Mesothelial cell of epicardium (in vitro differentiated cells): ENCODE results near the gene HOXB1. TPM values are rescaled to one million over a fixed set of nuclear protein-coding genes. Genes with fewer than 3 reads are reported as not detected.

Experiments used
- DNase-seq, 2 experiments: peaks; one replicate each; pipeline ENCODE4 v3.0.0; 2021; ENCODE audit warnings: low spot score in 2 of 2; ENCODE audit not compliant: unreplicated experiment in 2 of 2
- H3K27ac Mint-ChIP-seq: 2 replicates; pipeline ENCODE4 v1.8.0; 2021; ENCODE audit warnings: mixed read lengths
- H3K27me3 Mint-ChIP-seq: 2 replicates; pipeline ENCODE4 v1.8.0; 2021; ENCODE audit warnings: low read depth, mixed read lengths
- H3K36me3 Mint-ChIP-seq: 2 replicates; pipeline ENCODE4 v1.8.0; 2021; ENCODE audit warnings: mixed read lengths
- H3K4me1 Mint-ChIP-seq: 2 replicates; pipeline ENCODE4 v1.8.0; 2021; ENCODE audit warnings: mixed read lengths
- H3K4me3 Mint-ChIP-seq: 2 replicates; pipeline ENCODE4 v1.8.0; 2021; ENCODE audit warnings: mild to moderate bottlenecking, moderate library complexity, mixed read lengths
- H3K9me3 Mint-ChIP-seq: 2 replicates; pipeline ENCODE4 v1.8.0; 2021; ENCODE audit warnings: mixed read lengths
- total RNA-seq: library from RNA; stranded (reverse); gene quantifications from 3 replicates; pipeline ENCODE4 v1.2.1, GENCODE V29; 2021
- TF ChIP-seq, protein P1 (sequence below): fragments of 200-600 bp; sonication (generic); IDR thresholded peaks from one replicate; pipeline ENCODE4 v1.5.0; 2021; ENCODE audit warnings: antibody characterized with exemption; ENCODE audit not compliant: unreplicated experiment

The HOXB1 gene
- total RNA-seq, 1 donor from 2014 or later, result 0.25 TPM

DNA sequence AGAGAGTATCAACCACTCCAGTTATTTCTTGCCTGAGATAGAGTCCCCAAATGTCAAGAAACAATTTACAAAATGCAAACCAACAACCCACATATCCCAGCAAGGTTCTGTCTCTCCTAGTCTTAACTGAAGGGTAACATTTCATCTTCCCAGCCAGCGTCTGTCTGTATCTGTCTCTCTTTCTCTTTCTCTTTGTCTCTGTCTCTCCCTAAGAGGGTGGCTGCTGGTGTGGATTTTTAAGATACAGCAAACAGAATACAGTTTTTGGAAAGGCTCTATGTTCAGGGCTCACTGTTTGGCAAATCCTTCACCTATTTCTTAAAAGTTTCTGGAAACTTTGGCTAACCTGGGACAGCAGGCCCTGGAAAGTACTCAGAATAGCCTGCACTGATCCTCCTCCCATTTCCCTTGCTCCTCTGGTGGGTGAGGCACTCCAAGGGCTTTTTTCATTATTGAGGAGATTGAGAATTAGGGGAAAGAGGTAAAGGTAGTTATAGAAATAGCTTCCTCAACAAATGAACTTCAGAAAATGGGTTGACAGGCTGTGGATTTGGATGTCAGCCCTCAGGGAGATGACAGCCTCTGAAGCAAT lies 41.1 kb upstream of the HOXB1 start:
- Mint-ChIP-seq H3K4me1 (peaks cover 76% of the 10 kb centered on the region), H3K27me3 (no peaks in the 10 kb centered on the region), H3K36me3 (peaks cover 23% of the 10 kb centered on the region), H3K27ac (no peak overlapping the region), H3K4me3 (no peak overlapping the region), H3K9me3 (no peaks in the 10 kb centered on the region)
- TF ChIP-seq, protein P1, sequence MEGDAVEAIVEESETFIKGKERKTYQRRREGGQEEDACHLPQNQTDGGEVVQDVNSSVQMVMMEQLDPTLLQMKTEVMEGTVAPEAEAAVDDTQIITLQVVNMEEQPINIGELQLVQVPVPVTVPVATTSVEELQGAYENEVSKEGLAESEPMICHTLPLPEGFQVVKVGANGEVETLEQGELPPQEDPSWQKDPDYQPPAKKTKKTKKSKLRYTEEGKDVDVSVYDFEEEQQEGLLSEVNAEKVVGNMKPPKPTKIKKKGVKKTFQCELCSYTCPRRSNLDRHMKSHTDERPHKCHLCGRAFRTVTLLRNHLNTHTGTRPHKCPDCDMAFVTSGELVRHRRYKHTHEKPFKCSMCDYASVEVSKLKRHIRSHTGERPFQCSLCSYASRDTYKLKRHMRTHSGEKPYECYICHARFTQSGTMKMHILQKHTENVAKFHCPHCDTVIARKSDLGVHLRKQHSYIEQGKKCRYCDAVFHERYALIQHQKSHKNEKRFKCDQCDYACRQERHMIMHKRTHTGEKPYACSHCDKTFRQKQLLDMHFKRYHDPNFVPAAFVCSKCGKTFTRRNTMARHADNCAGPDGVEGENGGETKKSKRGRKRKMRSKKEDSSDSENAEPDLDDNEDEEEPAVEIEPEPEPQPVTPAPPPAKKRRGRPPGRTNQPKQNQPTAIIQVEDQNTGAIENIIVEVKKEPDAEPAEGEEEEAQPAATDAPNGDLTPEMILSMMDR, result no peak
- no peak for DNase-seq

DNA sequence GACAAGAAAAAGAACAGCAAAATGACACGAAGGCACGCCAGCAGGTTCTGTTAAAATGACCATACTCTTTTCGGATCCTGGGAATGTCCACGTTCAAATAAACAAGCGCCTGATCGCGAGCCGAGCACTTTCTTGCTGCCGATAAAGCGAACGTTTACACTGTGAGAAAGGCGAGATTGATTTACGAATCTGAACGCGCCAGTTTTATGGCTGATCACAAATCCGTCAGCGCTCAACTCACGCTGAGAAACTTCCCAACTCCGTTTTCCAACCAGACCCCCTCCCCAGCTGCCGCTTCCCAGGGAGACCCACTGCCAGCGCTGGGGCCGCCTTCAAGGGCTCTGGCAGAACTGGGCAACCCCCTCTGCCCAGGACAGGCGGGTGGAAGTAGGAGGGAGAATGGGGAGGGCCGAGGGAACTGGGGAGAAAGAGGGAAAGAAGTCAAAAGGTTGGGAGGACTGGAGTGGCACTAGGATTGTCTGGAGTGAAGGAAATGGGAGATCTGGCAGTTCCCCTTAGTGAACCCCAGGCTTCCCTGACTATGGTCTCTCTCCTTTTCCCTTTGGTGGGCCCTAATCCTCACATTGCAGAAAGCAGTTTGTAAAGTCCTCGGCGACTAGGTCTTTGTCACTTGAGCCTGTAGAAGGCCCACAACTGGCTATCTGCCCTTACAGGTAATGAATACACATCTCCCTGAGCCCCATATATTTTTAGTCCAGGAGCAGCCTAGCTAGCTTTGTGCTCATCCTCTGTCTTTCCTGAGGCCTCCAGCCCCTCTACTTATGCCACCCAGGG lies 40.4 kb upstream of the HOXB1 start:
- DNase-seq, result no peak
- no peaks in the 10 kb centered on the region for H3K27me3 Mint-ChIP-seq
- TF ChIP-seq, protein P1, result no peak
- no peak overlapping the region for H3K27ac Mint-ChIP-seq
- H3K4me3 Mint-ChIP-seq, result no peak overlapping the region
- no peaks in the 10 kb centered on the region for H3K9me3 Mint-ChIP-seq
- peaks cover 21% of the 10 kb centered on the region for H3K36me3 Mint-ChIP-seq
- peaks cover 72% of the 10 kb centered on the region for H3K4me1 Mint-ChIP-seq

DNA sequence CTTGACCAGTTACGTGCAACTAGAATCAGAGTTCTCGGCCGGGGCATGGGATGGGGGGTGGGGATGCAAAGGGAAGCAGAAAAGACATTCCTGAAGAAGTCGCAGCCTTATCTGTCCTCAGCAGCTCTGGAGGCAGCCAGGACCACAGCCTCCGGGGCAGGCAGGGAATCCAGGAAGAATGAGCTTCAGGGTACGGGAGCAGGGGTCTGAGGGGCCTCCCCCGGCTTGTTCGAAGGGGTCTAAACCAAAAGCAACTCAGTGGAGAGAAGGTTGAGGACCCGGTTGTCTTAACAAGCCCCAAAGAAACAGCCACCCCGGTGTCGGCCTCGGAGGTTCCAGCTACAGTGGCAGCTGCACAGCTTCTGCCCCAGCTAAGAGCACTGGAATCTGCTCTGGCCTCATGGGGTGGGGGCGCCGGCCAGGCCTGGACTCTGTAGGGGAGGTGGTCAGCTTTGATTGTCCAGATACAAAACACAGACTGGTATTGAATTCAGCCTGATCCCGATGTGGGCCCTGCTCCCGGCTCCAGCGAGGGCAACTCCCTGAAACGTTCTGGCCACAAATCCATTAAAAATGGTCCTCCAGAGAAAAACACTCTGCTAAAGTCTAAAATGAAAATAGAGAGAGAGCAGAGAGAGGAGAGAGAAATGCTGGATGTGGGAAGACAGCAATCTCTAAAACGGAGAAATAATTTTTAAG lies 39.7 kb upstream of the HOXB1 start:
- TF ChIP-seq, protein P1, result no peak
- no peaks in the 10 kb centered on the region for H3K9me3 Mint-ChIP-seq
- peaks cover 65% of the 10 kb centered on the region for H3K4me1 Mint-ChIP-seq
- H3K27ac Mint-ChIP-seq, result no peak overlapping the region
- H3K27me3 Mint-ChIP-seq, result no peaks in the 10 kb centered on the region
- no peak for DNase-seq
- peaks cover 19% of the 10 kb centered on the region for H3K36me3 Mint-ChIP-seq
- no peak overlapping the region for H3K4me3 Mint-ChIP-seq

DNA sequence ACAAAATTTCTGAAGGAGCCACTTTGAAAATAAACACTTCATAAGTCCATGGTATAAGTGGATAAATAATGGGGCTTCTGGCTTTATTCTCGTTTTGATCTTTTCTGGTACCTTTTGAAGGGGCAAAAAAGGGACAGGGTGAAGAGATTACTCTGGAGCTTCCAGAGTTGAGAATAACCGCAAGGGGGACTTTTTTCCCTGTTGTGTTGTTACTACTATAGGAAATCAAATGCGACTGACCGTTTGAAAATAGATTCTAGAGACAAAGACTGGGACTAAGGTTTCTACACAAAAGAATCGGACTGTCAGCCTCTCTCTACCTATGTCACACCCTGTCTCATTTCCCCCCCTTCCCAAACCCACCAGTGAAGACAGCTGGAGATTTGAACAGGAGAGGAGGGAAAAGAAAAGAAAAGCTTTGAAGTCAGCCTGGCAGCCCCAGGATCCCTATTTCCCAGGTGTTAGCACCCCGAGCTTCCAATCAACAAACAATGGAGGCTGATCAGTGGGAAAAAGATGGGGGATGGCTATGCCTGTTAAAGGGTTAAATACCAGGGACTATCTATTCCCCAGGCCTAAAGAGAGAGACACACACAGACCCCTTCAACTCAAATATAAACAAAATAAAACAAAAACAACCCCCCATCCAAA lies 39.0 kb upstream of the HOXB1 start:
- Mint-ChIP-seq H3K27me3 (no peaks in the 10 kb centered on the region), H3K4me3 (no peak overlapping the region), H3K27ac (no peak overlapping the region), H3K9me3 (no peaks in the 10 kb centered on the region), H3K4me1 (peaks cover 59% of the 10 kb centered on the region), H3K36me3 (peaks cover 19% of the 10 kb centered on the region)
- DNase-seq, result no peak
- TF ChIP-seq, protein P1, result peak; percentile 9

DNA sequence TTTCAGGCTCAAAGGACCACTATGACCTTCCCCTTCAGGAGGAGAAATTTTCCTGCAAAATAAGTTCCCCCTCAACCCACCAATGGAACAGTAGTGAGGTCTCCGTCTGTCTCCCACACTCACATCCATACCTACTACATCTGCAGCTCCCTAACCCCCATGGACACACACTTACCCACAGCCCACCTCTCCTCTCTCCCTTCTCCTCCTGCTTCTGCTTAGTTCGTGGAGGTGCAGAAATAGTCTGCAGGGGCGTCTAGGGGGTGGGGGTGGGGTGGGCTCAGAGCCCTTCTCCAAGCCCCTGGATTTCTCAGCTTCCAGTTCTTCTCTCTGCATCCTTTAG lies 38.4 kb upstream of the HOXB1 start:
- Mint-ChIP-seq H3K4me3 (no peak overlapping the region), H3K27me3 (no peaks in the 10 kb centered on the region), H3K4me1 (peaks cover 53% of the 10 kb centered on the region), H3K36me3 (peaks cover 17% of the 10 kb centered on the region), H3K27ac (no peak overlapping the region), H3K9me3 (no peaks in the 10 kb centered on the region)
- TF ChIP-seq, protein P1, result no peak
- DNase-seq, result no peak
